ENCODE data around the gene HOPX.
"Not testable (repeated sequence)": the region's sequence is repeated elsewhere in the genome, so short reads cannot be mapped to it uniquely, and the experiment has no call there.

DNA sequence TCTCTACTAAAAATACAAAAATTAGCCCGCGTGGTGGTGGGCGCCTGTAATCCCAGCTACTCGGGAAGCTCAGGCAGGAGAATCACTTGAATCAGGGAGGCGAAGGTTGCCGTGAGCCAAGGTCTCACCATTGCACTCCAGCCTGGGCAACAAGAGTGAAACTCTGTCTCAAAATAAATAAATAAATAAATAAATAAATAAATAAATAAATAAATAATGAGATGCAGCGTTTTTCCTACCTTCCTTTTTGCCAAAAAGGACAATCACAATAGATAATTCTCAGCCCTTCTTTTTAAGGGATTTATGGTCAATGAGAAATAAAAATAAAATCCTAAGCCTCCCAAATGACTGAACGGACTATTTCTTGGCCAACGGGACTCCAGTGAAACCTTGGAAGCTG is 46.1 kb downstream of the HOPX start:
- not testable (repeated sequence) for TF ChIP-seq RAD21 (conservative IDR thresholded peaks at IDR 0.05 in 1 of 2, IDR thresholded peaks at IDR 0.05 in 1 of 2); KDM5A (IDR thresholded peaks at IDR 0.05); HDAC2 (IDR thresholded peaks at IDR 0.05); CTCF (IDR thresholded peaks at IDR 0.05); EP300 (IDR thresholded peaks at IDR 0.05); KDM1A (IDR thresholded peaks at IDR 0.05; ENCODE audit: low read depth); CBX8 (IDR thresholded peaks at IDR 0.05); MAX (IDR thresholded peaks at IDR 0.05); JUNB (IDR thresholded peaks at IDR 0.05); CHD2 (IDR thresholded peaks at IDR 0.05; ENCODE audit: low read length, partially characterized antibody); SMC3 (IDR thresholded peaks at IDR 0.05)
- TF ChIP-seq, protein P1, sequence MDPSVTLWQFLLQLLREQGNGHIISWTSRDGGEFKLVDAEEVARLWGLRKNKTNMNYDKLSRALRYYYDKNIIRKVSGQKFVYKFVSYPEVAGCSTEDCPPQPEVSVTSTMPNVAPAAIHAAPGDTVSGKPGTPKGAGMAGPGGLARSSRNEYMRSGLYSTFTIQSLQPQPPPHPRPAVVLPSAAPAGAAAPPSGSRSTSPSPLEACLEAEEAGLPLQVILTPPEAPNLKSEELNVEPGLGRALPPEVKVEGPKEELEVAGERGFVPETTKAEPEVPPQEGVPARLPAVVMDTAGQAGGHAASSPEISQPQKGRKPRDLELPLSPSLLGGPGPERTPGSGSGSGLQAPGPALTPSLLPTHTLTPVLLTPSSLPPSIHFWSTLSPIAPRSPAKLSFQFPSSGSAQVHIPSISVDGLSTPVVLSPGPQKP (IDR thresholded peaks at IDR 0.05; ENCODE audit: low read depth, low read length): not testable (repeated sequence)

Data from A549 (cell line).